Renal cortical epithelial cell (primary cell): ENCODE measurements around the gene TTLL12. TPM values are rescaled to one million over a fixed set of nuclear protein-coding genes. Genes with fewer than 3 reads are reported as not detected.
"Not testable (repeated sequence)": the region's sequence is repeated elsewhere in the genome, so short reads cannot be mapped to it uniquely, and the experiment has no call there.

ENCODE experiments used
- DNase-seq: peaks from one replicate; pipeline ENCODE4 v3.0.0-alpha.2; 2011; ENCODE audit warnings: low read depth
- total RNA-seq: library from RNA; depleted of rRNA; stranded (reverse); fragments of >200 nt; gene quantifications from 2 replicates; pipeline ENCODE4 v1.2.3, GENCODE V29; 2014

TTLL12 gene
- total RNA-seq, 1 donor from 2014 or later: 28.8 TPM

GRCh38 chr22:43153899-43154298 lies 33.0 kb downstream of the TTLL12 start:
- DNase-seq: no peak

GRCh38 chr22:43152357-43153071 lies 34.4 kb downstream of the TTLL12 start:
- peak; percentile 54 for DNase-seq

GRCh38 chr22:43152003-43152356 lies 35.0 kb downstream of the TTLL12 start:
- DNase-seq: no peak

GRCh38 chr22:43151251-43152002 lies 35.5 kb downstream of the TTLL12 start, which contains the start of gene TSPO:
Gene TSPO, plus strand, starts transcription at chr22:43151559. Its CDS starts 7,680 bp downstream, at chr22:43159239.
- DNase-seq: no peak

- no peak for DNase-seq
These were observed 36.2 kb downstream of the TTLL12 start for GRCh38 chr22:43150731-43151206.

- DNase-seq: no peak
These were observed 38.4 kb downstream of the TTLL12 start for GRCh38 chr22:43148581-43148980.

- DNase-seq: no peak
These were observed 39.1 kb downstream of the TTLL12 start for GRCh38 chr22:43147821-43148220.

GRCh38 chr22:43146332-43146731 lies 40.6 kb downstream of the TTLL12 start:
- DNase-seq: not testable (repeated sequence)

GRCh38 chr22:43145371-43145770 lies 41.6 kb downstream of the TTLL12 start:
- not testable (repeated sequence) for DNase-seq

- no peak for DNase-seq
These were observed 42.0 kb downstream of the TTLL12 start for GRCh38 chr22:43144949-43145348.

GRCh38 chr22:43142880-43143562 lies 43.9 kb downstream of the TTLL12 start, which contains the start of gene MCAT:
Gene MCAT, minus strand, starts transcription at chr22:43143398. Its CDS starts 50 bp downstream, at chr22:43143348.
- peak; percentile 38 for DNase-seq

GRCh38 chr22:43136801-43137200 lies 50.1 kb downstream of the TTLL12 start:
- DNase-seq: no peak

- DNase-seq: no peak
These were observed 50.7 kb downstream of the TTLL12 start for GRCh38 chr22:43136255-43136654.

GRCh38 chr22:43135565-43135964 lies 51.4 kb downstream of the TTLL12 start:
- no peak for DNase-seq

- DNase-seq: no peak
These were observed 52.4 kb downstream of the TTLL12 start for GRCh38 chr22:43134553-43134952.

- no peak for DNase-seq
These were observed 53.5 kb downstream of the TTLL12 start for GRCh38 chr22:43133401-43133800.

GRCh38 chr22:43131773-43132501 lies 55.0 kb downstream of the TTLL12 start:
- no peak for DNase-seq

- DNase-seq: no peak
These were observed 57.2 kb downstream of the TTLL12 start for GRCh38 chr22:43129426-43130425.

GRCh38 chr22:43128928-43129424 lies 58.0 kb downstream of the TTLL12 start:
- no peak for DNase-seq

GRCh38 chr22:43128116-43128515 lies 58.8 kb downstream of the TTLL12 start:
- DNase-seq: no peak
